ENCODE results near the gene MTA3. TPM values are rescaled to one million over a fixed set of nuclear protein-coding genes. Genes with fewer than 3 reads are reported as not detected.
"Not testable (repeated sequence)": the region's sequence is repeated elsewhere in the genome, so short reads cannot be mapped to it uniquely, and the experiment has no call there.

Gene MTA3
- total RNA-seq, 1 donor: 34.1 TPM

GRCh38 chr2:42572297-42573081 lies 4.1 kb downstream of the MTA3 start:
- no peak overlapping the region for H3K4me3 ChIP-seq (ENCODE audit: low read depth, low read length)
- no peak for TF ChIP-seq CTCF (IDR thresholded peaks at IDR 0.05; ENCODE audit: insufficient read depth, low read length)
- DNase-seq (ENCODE audit: low read depth): no peak

- no peak for TF ChIP-seq CTCF (IDR thresholded peaks at IDR 0.05; ENCODE audit: insufficient read depth, low read length)
Observed at GRCh38 chr2:42573256-42573655, 4.8 kb downstream of the MTA3 start.

GRCh38 chr2:42575458-42576064 lies 7.1 kb downstream of the MTA3 start:
- TF ChIP-seq CTCF (IDR thresholded peaks at IDR 0.05; ENCODE audit: insufficient read depth, low read length): no peak
- no peak for DNase-seq (ENCODE audit: low read depth)
- no peak overlapping the region for H3K4me3 ChIP-seq (ENCODE audit: low read depth, low read length)

More at GRCh38 chr2:42573256-42573655, 4.8 kb downstream of the MTA3 start:
- H3K4me3 ChIP-seq (ENCODE audit: low read depth, low read length): no peak overlapping the region
- DNase-seq (ENCODE audit: low read depth): no peak

GRCh38 chr2:42578621-42579020 lies 10.2 kb downstream of the MTA3 start:
- no peak for DNase-seq (ENCODE audit: low read depth)
- no peak for TF ChIP-seq CTCF (IDR thresholded peaks at IDR 0.05; ENCODE audit: insufficient read depth, low read length)
- H3K4me3 ChIP-seq (ENCODE audit: low read depth, low read length): no peak overlapping the region

- no peak for DNase-seq (ENCODE audit: low read depth)
- H3K4me3 ChIP-seq (ENCODE audit: low read depth, low read length): no peak overlapping the region
- no peak for TF ChIP-seq CTCF (IDR thresholded peaks at IDR 0.05; ENCODE audit: insufficient read depth, low read length)
Observed at GRCh38 chr2:42581257-42581656, 12.8 kb downstream of the MTA3 start.

GRCh38 chr2:42584628-42585027 lies 16.2 kb downstream of the MTA3 start:
- not testable (repeated sequence) for H3K4me3 ChIP-seq (ENCODE audit: low read depth, low read length); DNase-seq (ENCODE audit: low read depth)

- H3K4me3 ChIP-seq (ENCODE audit: low read depth, low read length): no peak overlapping the region
- TF ChIP-seq CTCF (IDR thresholded peaks at IDR 0.05; ENCODE audit: insufficient read depth, low read length): no peak
- DNase-seq (ENCODE audit: low read depth): no peak
Observed at GRCh38 chr2:42585779-42586178, 17.3 kb downstream of the MTA3 start.
